ENCODE results near the gene CELSR1. TPM values are rescaled to one million over a fixed set of nuclear protein-coding genes. Genes with fewer than 3 reads are reported as not detected.

The CELSR1 gene
- polyA plus RNA-seq, 1 experiment = 0.14 TPM

- peak; percentile 6 for DNase-seq (ENCODE audit: low read depth, low spot score)
- ChIA-PET CTCF (interaction anchor here (0.6 to 1.5 kb wide), 2 partner anchors 14 to 23 kb away, joined by 7 to 9 read pairs; no protein-coding TSS in a partner anchor), POLR2A (no interaction called here)
- TF ChIP-seq CTCF (IDR thresholded peaks at IDR 0.05; ENCODE audit: low read depth, low read length) = peak; percentile 69
- Histone ChIP-seq H3K27me3 (ENCODE audit: control insufficient read depth, insufficient read depth, low read length) (no peaks in the 10 kb centered on the region), H3K27ac (ENCODE audit: low read depth, low read length) (peak overlapping the region; percentile 39), H3K4me3 (ENCODE audit: low read depth, low read length) (peak overlapping the region; percentile 32; the same call in 1 of the 2 replicates), H3K9me3 (ENCODE audit: control insufficient read depth, insufficient read depth, low read length) (no peaks in the 10 kb centered on the region; the same call in 1 of the 2 replicates)
Measured at GRCh38 chr22:46390652-46391301, 146.6 kb downstream of the CELSR1 start.

DNA sequence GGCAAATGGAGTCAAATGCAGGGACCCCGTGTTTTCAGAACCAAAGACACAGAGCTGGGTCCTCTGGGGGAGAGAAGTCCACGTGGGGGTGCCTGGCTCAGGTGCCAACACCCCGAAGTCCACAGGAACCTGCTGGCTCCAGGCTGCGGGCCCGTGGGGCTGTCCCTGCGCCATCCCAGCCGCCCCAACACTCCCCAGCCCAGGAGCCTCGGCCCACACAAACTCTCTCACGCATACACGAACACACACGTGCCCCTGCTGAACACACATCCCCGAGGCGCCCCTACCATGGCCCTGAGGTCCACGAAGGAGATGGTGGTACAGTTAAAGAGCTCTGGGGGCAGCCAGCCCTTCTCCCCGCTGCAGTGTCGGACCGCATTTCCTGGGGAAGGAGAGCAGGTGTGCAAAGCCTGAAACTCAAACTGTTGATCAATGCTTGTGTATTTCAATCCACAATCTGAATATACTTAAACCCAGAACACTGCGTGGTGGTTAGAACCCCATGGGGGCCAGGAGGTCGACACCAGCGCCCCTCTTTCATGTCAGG lies 147.2 kb downstream of the CELSR1 start:
- ChIA-PET CTCF (interaction anchor here (0.6 to 1.5 kb wide), 2 partner anchors 14 to 22 kb away, joined by 7 to 9 read pairs; no protein-coding TSS in a partner anchor), POLR2A (no interaction called here)
- TF ChIP-seq CTCF (IDR thresholded peaks at IDR 0.05; ENCODE audit: low read depth, low read length) = no peak
- no peak overlapping the region for H3K27ac ChIP-seq (ENCODE audit: low read depth, low read length)
- no peak overlapping the region for H3K4me3 ChIP-seq (ENCODE audit: low read depth, low read length)
- no peaks in the 10 kb centered on the region; the same call in 1 of the 2 replicates for H3K9me3 ChIP-seq (ENCODE audit: control insufficient read depth, insufficient read depth, low read length)
- no peaks in the 10 kb centered on the region for H3K27me3 ChIP-seq (ENCODE audit: control insufficient read depth, insufficient read depth, low read length)
- DNase-seq (ENCODE audit: low read depth, low spot score) = no peak

DNA sequence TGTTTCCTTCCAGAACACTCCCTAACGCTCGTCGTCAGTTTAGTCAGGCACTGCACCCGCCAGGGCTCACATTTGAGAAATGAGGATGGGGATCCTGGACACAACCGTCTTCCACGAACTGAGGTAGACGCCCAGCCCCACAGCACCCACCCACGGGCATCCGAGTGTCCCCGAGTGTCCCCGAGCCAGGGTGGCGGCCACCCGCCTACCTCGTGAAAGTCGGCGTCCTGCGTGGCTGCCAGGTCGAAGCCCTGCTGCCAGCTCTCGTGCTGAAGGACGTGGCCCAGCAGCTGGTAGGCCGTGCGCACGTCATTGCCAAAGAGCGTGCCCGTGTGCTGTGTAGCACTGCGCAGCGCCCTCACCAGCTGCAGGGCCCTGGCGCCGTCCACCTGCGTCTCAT lies 148.3 kb downstream of the CELSR1 start:
- no peak for TF ChIP-seq CTCF (IDR thresholded peaks at IDR 0.05; ENCODE audit: low read depth, low read length)
- H3K27ac ChIP-seq (ENCODE audit: low read depth, low read length) = no peak overlapping the region
- ChIA-PET CTCF (interaction anchor here (1.5 kb wide), 1 partner anchor 21 kb away, joined by 7 read pairs; no protein-coding TSS in a partner anchor), POLR2A (no interaction called here)
- no peaks in the 10 kb centered on the region; the same call in 1 of the 2 replicates for H3K9me3 ChIP-seq (ENCODE audit: control insufficient read depth, insufficient read depth, low read length)
- H3K4me3 ChIP-seq (ENCODE audit: low read depth, low read length) = no peak overlapping the region
- H3K27me3 ChIP-seq (ENCODE audit: control insufficient read depth, insufficient read depth, low read length) = no peaks in the 10 kb centered on the region
- DNase-seq (ENCODE audit: low read depth, low spot score) = no peak

- ChIA-PET CTCF (no interaction called here), POLR2A (no interaction called here)
- TF ChIP-seq CTCF (IDR thresholded peaks at IDR 0.05; ENCODE audit: low read depth, low read length) = no peak
- H3K27ac ChIP-seq (ENCODE audit: low read depth, low read length) = no peak overlapping the region
- no peak overlapping the region for H3K4me3 ChIP-seq (ENCODE audit: low read depth, low read length)
- no peak for DNase-seq (ENCODE audit: low read depth, low spot score)
- H3K27me3 ChIP-seq (ENCODE audit: control insufficient read depth, insufficient read depth, low read length) = no peaks in the 10 kb centered on the region
- H3K9me3 ChIP-seq (ENCODE audit: control insufficient read depth, insufficient read depth, low read length) = no peaks in the 10 kb centered on the region; the same call in 1 of the 2 replicates
Measured at GRCh38 chr22:46388647-46389046, 148.8 kb downstream of the CELSR1 start.

GRCh38 chr22:46387748-46388147 lies 149.7 kb downstream of the CELSR1 start:
- no peak for DNase-seq (ENCODE audit: low read depth, low spot score)
- Histone ChIP-seq H3K27me3 (ENCODE audit: control insufficient read depth, insufficient read depth, low read length) (no peaks in the 10 kb centered on the region), H3K4me3 (ENCODE audit: low read depth, low read length) (no peak overlapping the region), H3K9me3 (ENCODE audit: control insufficient read depth, insufficient read depth, low read length) (no peaks in the 10 kb centered on the region; the same call in 1 of the 2 replicates), H3K27ac (ENCODE audit: low read depth, low read length) (no peak overlapping the region)
- no peak for TF ChIP-seq CTCF (IDR thresholded peaks at IDR 0.05; ENCODE audit: low read depth, low read length)
- POLR2A ChIA-PET = interaction anchor here (0.5 kb wide), 1 partner anchor 121 kb away, joined by 3 read pairs; no protein-coding TSS in a partner anchor
- CTCF ChIA-PET = no interaction called here

Data from AG04450 (cell line).